Effector memory CD4-positive, alpha-beta T cell (primary cell): Measurements from ENCODE around the gene ADARB2.

Experiments
- DNase-seq, 3 donors: peaks; one replicate each; pipeline ENCODE4 v3.0.0-alpha.2; 2020
- H3K27ac ChIP-seq: 2 replicates; pipeline ENCODE4 v1.7.0; 2013; ENCODE audit warnings: mild to moderate bottlenecking, low read length, moderate library complexity; ENCODE audit not compliant: insufficient read depth, poor library complexity, severe bottlenecking
- H3K27me3 ChIP-seq: replicated peaks from 2 replicates; pipeline ENCODE4 v1.7.0; 2013; ENCODE audit warnings: mild to moderate bottlenecking, low read length; ENCODE audit not compliant: insufficient read depth, control insufficient read depth, poor library complexity, severe bottlenecking
- H3K36me3 ChIP-seq: 2 replicates; pipeline ENCODE4 v1.7.0; 2013; ENCODE audit warnings: mild to moderate bottlenecking, low read length, moderate library complexity; ENCODE audit not compliant: control insufficient read depth, insufficient read depth
- H3K4me1 ChIP-seq: 2 replicates; pipeline ENCODE4 v1.7.0; 2013; ENCODE audit warnings: low read length, mild to moderate bottlenecking; ENCODE audit not compliant: control insufficient read depth, insufficient read depth, poor library complexity, severe bottlenecking
- H3K4me3 ChIP-seq: 2 replicates; pipeline ENCODE4 v1.7.0; 2013; ENCODE audit warnings: low read length, low read depth, mild to moderate bottlenecking; ENCODE audit not compliant: insufficient read depth, poor library complexity, severe bottlenecking
- H3K9me3 ChIP-seq: 2 replicates; pipeline ENCODE4 v1.7.0; 2013; ENCODE audit warnings: mild to moderate bottlenecking, low read length, moderate library complexity; ENCODE audit not compliant: control insufficient read depth

Gene ADARB2

GRCh38 chr10:1130995-1131790 lies 606.1 kb downstream of the ADARB2 start:
- DNase-seq: no peak
- peaks cover 45% of the 10 kb centered on the region for H3K36me3 ChIP-seq

GRCh38 chr10:1130226-1130625 lies 607.1 kb downstream of the ADARB2 start:
- Histone ChIP-seq H3K36me3 (peaks cover 52% of the 10 kb centered on the region), H3K4me1 (no peaks in the 10 kb centered on the region), H3K9me3 (no peaks in the 10 kb centered on the region), H3K27ac (no peak overlapping the region), H3K27me3 (no peaks in the 10 kb centered on the region), H3K4me3 (no peak overlapping the region)
- DNase-seq: no peak

More at GRCh38 chr10:1130995-1131790, 606.1 kb downstream of the ADARB2 start:
- no peaks in the 10 kb centered on the region for H3K9me3 ChIP-seq
- no peaks in the 10 kb centered on the region for H3K4me1 ChIP-seq
- H3K27ac ChIP-seq: no peak overlapping the region
- no peak overlapping the region for H3K4me3 ChIP-seq
- no peaks in the 10 kb centered on the region for H3K27me3 ChIP-seq

- Histone ChIP-seq H3K4me3 (no peak overlapping the region), H3K9me3 (no peaks in the 10 kb centered on the region), H3K36me3 (peaks cover 65% of the 10 kb centered on the region), H3K27ac (no peak overlapping the region), H3K4me1 (no peaks in the 10 kb centered on the region), H3K27me3 (no peaks in the 10 kb centered on the region)
- DNase-seq: no peak
Measured at GRCh38 chr10:1128649-1129048, 608.7 kb downstream of the ADARB2 start.

GRCh38 chr10:1128115-1128514 lies 609.2 kb downstream of the ADARB2 start:
- no peak overlapping the region for H3K27ac ChIP-seq
- H3K4me3 ChIP-seq: no peak overlapping the region
- H3K27me3 ChIP-seq: no peaks in the 10 kb centered on the region
- no peak for DNase-seq
- no peaks in the 10 kb centered on the region for H3K9me3 ChIP-seq
- H3K4me1 ChIP-seq: no peaks in the 10 kb centered on the region
- peaks cover 65% of the 10 kb centered on the region for H3K36me3 ChIP-seq

- Histone ChIP-seq H3K27ac (no peak overlapping the region), H3K36me3 (peaks cover 67% of the 10 kb centered on the region), H3K4me3 (no peak overlapping the region), H3K9me3 (no peaks in the 10 kb centered on the region), H3K4me1 (no peaks in the 10 kb centered on the region), H3K27me3 (no peaks in the 10 kb centered on the region)
- no peak for DNase-seq
Measured at GRCh38 chr10:1127629-1128028, 609.7 kb downstream of the ADARB2 start.
